Pancreas (tissue), 10 donors: ENCODE measurements around the gene RNF220. TPM values are rescaled to one million over a fixed set of nuclear protein-coding genes. Genes with fewer than 3 reads are reported as not detected.
"Not testable (repeated sequence)": the region's sequence is repeated elsewhere in the genome, so short reads cannot be mapped to it uniquely, and the experiment has no call there.

Experiments used
- ATAC-seq, 4 donors: fragments of 200-7000 bp; cut with Tn5 transposase; one replicate each; pipeline versions ENCODE4 v1.8.0 to v1.9.1; 2020; ENCODE audit warnings: mild to moderate bottlenecking in 4 of 4, moderate library complexity in 4 of 4
- DNase-seq, 6 donors: peaks; one replicate each; pipeline ENCODE4 v3.0.0-alpha.2; 2020
- FAIRE-seq: peaks from 2 replicates; lab custom pipeline; 2012; peaks lifted over from hg19 to GRCh38; lab: Jason Lieb, UNC
- H3K27ac ChIP-seq, 4 donors: fragments of 200-600 bp; sonication (generic); 1 replicate in 3 of 4; 2 replicates in 1 of 4; pipeline versions ENCODE4 v1.5.0 to v1.8.0; 2020
- H3K27me3 ChIP-seq, 4 donors: fragments of 200-600 bp; one replicate each; pipeline ENCODE4 v1.8.0; 2021
- H3K36me3 ChIP-seq, 3 donors: fragments of 200-600 bp; sonication (generic) in 1 of 3; one replicate each; pipeline versions ENCODE4 v1.5.0 to v1.8.0; 2020 to 2021
- H3K4me1 ChIP-seq, 3 donors: fragments of 200-600 bp; one replicate each; pipeline ENCODE4 v1.8.0; 2021
- H3K4me3 ChIP-seq, 4 donors: fragments of 200-600 bp; sonication (generic) in 2 of 4; one replicate each; pipeline versions ENCODE4 v1.5.0 to v1.8.0; 2020 to 2021
- H3K9me3 ChIP-seq, 4 donors: fragments of 200-600 bp; one replicate each; pipeline ENCODE4 v1.8.0; 2021
- WGBS, 2 donors: extraction: QIAGEN DNeasy Blood & Tissue Kit; methylation state at CpG; one replicate each; pipeline ENCODE4 v1.1.7; 2013; 5-methylcytosine and 5-hydroxymethylcytosine counted together
- intact Hi-C, 3 donors: fragments of 100-400 bp; cut with DNase I; formaldehyde crosslinking; loops; one replicate each; pipeline versions ENCODE4 v1.11.1 to v1.14.2; 2022
- polyA plus RNA-seq, 2 donors: library from polyadenylated mRNA; stranded (reverse); fragments of 200-250 nt; gene quantifications; one replicate each; pipeline ENCODE4 v1.2.3, GENCODE V29; 2013
- total RNA-seq, 6 donors: library from RNA; stranded (reverse); fragmentation: NEBNext Ultra II Directional in 4 of 6; extraction: Animal tissue kit (Norgen Biotek cat#: 25700) in 4 of 6; gene quantifications; one replicate each; pipeline versions ENCODE4 v1.2.1 to v1.2.4, GENCODE V29; 2021 to 2023
- TF ChIP-seq, protein P1 (sequence below), 4 donors: fragments of 200-600 bp; sonication (generic) in 3 of 4; IDR thresholded peaks; one replicate each; pipeline versions ENCODE4 v1.5.0 to v1.8.0; 2021; ENCODE audit warnings: antibody characterized with exemption in 4 of 4
- donor health status: healthy with polysubstance abuse.
- donor health status: DM: no; HTN: no; CAD: no; lungs with moderate emphysema.
- donor health status: DM: no; HTN: no; CAD: no.
- donor health status: control.
- donor health status: control.
- donor health status: Bipolar disorder and iron deficiency.
- donor health status: DM: yes; HTN: yes; CAD: no.
- donor health status: DM: no; HTN: no; CAD: no.
- donor health status: DM: no; HTN: no; CAD: no.
- donor health status: DM: yes; HTN: yes; CAD: no.

Gene RNF220
- total and polyA plus RNA-seq, 8 donors = 22.3 to 43.2 (median 33.0) TPM

DNA sequence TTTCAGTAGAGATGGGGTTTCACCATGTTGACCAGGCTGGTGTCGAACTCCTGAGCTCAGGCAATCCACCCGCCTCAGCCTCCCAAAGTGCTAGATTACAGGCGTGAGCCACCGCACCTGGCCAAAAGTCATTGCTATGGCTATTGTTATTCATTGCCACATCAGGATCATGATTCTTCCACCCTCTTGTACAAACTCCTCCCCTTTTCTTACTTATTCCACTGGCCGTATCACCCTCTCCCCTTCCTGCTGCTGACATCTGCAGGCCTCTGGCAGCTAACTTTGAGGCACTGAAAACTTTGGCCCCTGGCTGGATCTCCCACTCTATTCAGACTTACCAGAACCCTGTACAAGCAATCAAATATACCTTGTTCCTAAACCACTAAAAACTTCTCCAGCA lies 258.4 kb downstream of the RNF220 start:
- TF ChIP-seq, protein P1, sequence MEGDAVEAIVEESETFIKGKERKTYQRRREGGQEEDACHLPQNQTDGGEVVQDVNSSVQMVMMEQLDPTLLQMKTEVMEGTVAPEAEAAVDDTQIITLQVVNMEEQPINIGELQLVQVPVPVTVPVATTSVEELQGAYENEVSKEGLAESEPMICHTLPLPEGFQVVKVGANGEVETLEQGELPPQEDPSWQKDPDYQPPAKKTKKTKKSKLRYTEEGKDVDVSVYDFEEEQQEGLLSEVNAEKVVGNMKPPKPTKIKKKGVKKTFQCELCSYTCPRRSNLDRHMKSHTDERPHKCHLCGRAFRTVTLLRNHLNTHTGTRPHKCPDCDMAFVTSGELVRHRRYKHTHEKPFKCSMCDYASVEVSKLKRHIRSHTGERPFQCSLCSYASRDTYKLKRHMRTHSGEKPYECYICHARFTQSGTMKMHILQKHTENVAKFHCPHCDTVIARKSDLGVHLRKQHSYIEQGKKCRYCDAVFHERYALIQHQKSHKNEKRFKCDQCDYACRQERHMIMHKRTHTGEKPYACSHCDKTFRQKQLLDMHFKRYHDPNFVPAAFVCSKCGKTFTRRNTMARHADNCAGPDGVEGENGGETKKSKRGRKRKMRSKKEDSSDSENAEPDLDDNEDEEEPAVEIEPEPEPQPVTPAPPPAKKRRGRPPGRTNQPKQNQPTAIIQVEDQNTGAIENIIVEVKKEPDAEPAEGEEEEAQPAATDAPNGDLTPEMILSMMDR (IDR thresholded peaks at IDR 0.05) = no peak
- intact Hi-C loops = no loop called here
- no peak overlapping the region for H3K27ac ChIP-seq
- H3K36me3 ChIP-seq = no peaks in the 10 kb centered on the region
- 96 to 99% methylated on average over 5 of the region's 5 CpGs for WGBS, 2 donors
- DNase-seq (peak in 1 of 6 donors; percentile 37), ATAC-seq (no peak), FAIRE-seq (no peak)
- H3K9me3 ChIP-seq = no peaks in the 10 kb centered on the region
- no peaks in the 10 kb centered on the region for H3K27me3 ChIP-seq
- peaks cover 0 to 25% (median 9%) of the 10 kb centered on the region in 3 donors for H3K4me1 ChIP-seq
- no peak overlapping the region for H3K4me3 ChIP-seq

DNA sequence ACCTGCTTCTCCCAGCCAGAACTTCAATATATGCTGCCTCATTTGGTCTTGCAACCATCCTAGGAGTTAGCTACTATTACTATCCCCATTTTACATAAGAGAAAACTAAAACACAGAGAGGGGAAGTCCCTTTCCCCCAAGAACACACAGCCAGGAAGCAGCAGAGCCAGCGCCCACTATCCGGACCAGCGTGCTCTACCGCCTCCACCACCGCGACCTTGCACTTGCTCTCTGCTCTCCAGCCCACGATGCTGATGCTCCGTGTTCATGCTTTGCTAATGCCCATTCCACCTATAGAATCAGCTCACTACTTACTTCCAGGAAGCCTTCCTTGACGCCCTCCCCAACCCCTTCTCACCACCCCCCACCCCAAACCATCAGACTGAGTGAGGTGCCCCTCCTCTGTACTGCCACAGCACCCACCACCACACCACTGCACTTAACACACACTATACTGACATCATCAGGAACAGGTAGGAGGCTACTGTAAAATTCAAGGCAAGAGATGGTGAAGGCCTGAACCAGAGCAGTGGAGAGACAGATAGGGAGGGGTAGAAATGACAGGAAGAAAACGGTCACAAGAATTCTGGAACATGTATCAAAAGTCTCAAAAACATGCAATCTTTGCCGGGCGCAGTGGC lies 259.8 kb downstream of the RNF220 start:
- intact Hi-C loops = no loop called here
- FAIRE-seq = no peak
- TF ChIP-seq, protein P1 (IDR thresholded peaks at IDR 0.05) = no peak

DNA sequence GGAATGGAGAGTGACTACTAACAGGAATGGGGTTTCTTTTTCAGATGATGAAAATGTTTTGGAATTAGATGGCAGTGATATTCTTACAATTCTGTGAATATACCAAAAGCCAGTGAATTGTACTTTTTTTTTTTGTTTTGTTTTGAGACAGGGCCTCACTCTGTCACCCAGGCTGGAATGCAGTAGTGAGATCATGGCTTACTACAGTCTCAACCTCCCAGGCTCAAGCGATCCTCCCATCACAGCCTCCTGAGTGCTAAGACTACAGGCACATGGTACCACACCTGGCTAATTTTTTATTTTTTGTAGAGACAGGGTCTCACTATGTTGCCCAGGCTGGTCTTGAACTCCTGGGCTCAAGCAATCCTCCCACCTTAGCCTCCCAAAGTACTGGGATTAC lies 261.7 kb downstream of the RNF220 start:
- H3K4me3 ChIP-seq, H3K36me3 ChIP-seq, ATAC-seq, H3K9me3 ChIP-seq, H3K27ac ChIP-seq, intact Hi-C loops, H3K4me1 ChIP-seq, FAIRE-seq, H3K27me3 ChIP-seq: not testable (repeated sequence)
- 91 to 100% methylated on average over 1 of the region's 1 CpG for WGBS, 2 donors
- DNase-seq = peak in 1 of 6 donors; percentile 7

More for the DNA sequence above, 259.8 kb downstream of the RNF220 start:
- H3K27ac ChIP-seq = no peak overlapping the region
- DNase-seq = peak in 1 of 6 donors; percentile 20
- no peaks in the 10 kb centered on the region for H3K27me3 ChIP-seq
- H3K36me3 ChIP-seq = no peaks in the 10 kb centered on the region
- no peaks in the 10 kb centered on the region for H3K9me3 ChIP-seq
- H3K4me3 ChIP-seq = no peak overlapping the region
- no peak for ATAC-seq
- peaks cover 0 to 24% (median 4%) of the 10 kb centered on the region in 3 donors for H3K4me1 ChIP-seq
- WGBS, 2 donors = 83 to 90% methylated on average over 12 of the region's 12 CpGs

DNA sequence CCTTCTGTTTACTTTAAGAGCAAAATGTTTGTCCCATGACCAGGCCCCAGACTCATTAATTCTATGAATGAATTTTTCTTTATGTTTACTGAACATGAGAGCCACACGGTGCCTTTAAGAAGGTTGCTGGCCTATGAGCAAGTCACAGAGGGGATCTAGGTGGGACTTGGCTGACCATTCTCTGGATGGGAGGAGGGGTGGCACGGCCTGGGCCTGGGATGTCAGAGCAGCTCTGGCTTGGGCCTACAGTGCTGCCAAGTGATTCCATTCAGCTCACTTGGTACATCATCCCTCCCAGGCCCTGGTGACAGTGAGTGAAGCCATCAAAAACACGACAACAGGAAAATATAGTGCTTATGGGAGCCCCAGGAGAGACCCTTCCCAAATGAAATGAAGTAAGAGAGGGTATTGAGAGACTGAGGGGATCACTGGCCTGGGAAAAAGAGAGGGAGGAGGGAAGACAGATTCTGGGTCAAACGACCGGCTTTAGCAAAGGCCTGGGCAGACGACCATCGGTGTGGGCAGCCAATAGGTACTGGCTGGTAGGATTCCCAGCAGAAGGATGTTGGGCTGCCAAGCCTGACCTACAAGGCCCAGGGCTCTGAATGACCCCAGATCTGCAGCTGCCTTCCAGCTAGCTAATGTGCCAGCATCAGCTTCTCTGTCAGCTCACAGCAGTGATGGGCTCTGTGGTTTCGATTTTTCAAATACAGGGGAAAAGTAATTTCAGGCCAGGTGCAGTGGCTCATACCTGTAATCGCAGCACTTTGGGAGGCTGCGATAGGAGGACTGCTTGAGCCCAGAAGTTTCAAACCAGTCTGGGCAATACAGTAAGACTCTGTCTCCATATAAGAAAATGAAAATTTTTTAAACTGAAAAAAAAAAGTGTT lies 265.9 kb downstream of the RNF220 start:
- no peak overlapping the region for H3K27ac ChIP-seq
- no peak for DNase-seq
- no peaks in the 10 kb centered on the region for H3K36me3 ChIP-seq
- no peak for FAIRE-seq
- peaks cover 0 to 13% (median 0%) of the 10 kb centered on the region in 3 donors for H3K4me1 ChIP-seq
- TF ChIP-seq, protein P1 (IDR thresholded peaks at IDR 0.05) = no peak
- intact Hi-C loops = no loop called here
- H3K27me3 ChIP-seq = no peaks in the 10 kb centered on the region
- 79 to 85% methylated on average over 10 of the region's 10 CpGs for WGBS, 2 donors
- no peak overlapping the region for H3K4me3 ChIP-seq
- no peaks in the 10 kb centered on the region for H3K9me3 ChIP-seq
- ATAC-seq = no peak

DNA sequence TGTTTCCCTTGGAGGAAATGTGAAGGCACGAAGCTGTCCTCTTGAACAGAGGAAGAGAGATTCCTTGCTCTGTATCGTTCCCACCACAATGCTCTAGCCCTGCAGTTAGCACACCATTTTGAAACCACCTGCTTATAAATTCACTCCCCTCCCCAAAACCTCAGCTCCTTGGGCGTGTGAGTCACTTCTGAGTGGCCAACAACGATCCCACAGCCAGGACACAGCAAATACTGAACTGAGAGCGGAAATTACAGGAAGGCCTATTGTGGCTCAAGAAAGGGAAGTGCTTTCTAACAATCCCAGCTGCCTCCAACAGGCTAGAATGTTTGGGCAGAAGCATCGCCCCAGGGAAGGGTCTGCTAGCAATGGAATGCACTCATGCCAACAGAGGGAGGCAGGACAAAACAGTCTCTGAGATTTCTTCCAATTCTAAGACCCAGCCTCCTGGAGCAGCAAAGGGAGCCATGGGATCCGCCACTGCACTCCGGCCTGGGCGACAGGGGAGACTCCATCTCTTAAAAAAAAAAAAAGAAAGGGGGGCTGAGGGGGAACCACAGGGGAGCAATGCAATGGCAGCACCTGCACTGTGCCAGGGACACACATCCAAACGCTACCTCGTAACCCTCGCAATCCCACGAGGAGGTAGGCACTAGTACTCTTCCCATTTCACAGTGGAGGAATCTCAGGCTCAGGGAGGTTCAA lies 267.4 kb downstream of the RNF220 start:
- no peak overlapping the region for H3K27ac ChIP-seq
- WGBS, 2 donors = 85% methylated on average over 13 of the region's 13 CpGs

More for the DNA sequence above, 267.4 kb downstream of the RNF220 start:
- no peak for ATAC-seq
- Histone ChIP-seq H3K27me3 (no peaks in the 10 kb centered on the region), H3K36me3 (no peaks in the 10 kb centered on the region), H3K9me3 (no peaks in the 10 kb centered on the region), H3K4me3 (no peak overlapping the region), H3K4me1 (peaks cover 0 to 20% (median 0%) of the 10 kb centered on the region in 3 donors)
- no peak for FAIRE-seq
- TF ChIP-seq, protein P1 (IDR thresholded peaks at IDR 0.05) = no peak
- intact Hi-C loops = no loop called here
- DNase-seq = peak in 1 of 6 donors; percentile 28
